Lung microvascular endothelial cell (primary cell): Measurements from ENCODE around the gene NFASC. TPM values are rescaled to one million over a fixed set of nuclear protein-coding genes. Genes with fewer than 3 reads are reported as not detected.

ENCODE experiments used
- DNase-seq, 2 donors: peaks; one replicate each; pipeline versions ENCODE4 v3.0.0 to v3.0.0-alpha.2; 2010; ENCODE audit warnings: low read depth in 2 of 2
- total RNA-seq: library from RNA; depleted of rRNA; stranded (reverse); fragments of >200 nt; gene quantifications from 2 replicates; pipeline ENCODE4 v1.2.1, GENCODE V29; 2014

The NFASC gene
- total RNA-seq, 1 donor from 2014 or later, result under 0.01 TPM

GRCh38 chr1:204927673-204928641, 57.3 kb downstream of the NFASC start:
- DNase-seq, result no peak

DNA sequence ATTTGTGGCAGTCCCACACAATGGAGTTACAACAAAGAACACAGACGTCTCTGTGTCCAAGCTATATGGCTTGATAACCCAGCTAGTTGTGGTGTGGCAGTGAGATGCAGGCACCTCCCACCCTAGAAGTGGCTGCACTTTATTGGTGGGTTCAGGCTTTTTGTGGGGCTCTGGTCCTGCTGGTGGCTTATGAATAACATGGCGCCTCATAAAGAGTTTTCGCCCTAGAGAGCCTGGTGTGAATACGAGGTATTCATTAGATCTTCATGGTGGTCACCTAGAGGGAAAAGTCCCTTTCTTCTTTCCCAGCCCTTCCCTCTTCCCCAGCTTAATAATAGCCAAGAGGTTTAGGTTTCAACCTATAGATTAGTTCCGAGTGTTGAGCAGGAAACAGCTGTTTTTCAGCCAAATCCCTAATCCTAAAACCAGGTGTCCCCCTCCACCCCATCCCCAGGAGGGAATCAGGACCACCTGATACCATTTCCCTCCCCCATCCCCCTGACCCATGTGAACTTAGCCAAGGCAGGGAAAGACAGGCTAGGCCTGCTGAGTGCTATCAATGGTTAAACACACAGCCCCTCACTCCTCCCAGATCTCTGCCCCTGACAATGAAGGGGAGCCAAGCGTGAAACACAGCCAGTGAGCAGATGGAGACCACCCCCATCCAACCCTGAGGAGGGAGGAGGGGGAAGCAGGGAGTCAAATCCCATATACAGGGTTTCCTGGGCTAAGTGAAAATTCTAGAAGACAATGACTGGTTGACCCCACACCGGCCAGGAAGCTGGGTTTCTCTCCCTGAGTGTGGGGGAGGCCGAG, 58.2 kb downstream of the NFASC start:
- DNase-seq, result no peak

DNA sequence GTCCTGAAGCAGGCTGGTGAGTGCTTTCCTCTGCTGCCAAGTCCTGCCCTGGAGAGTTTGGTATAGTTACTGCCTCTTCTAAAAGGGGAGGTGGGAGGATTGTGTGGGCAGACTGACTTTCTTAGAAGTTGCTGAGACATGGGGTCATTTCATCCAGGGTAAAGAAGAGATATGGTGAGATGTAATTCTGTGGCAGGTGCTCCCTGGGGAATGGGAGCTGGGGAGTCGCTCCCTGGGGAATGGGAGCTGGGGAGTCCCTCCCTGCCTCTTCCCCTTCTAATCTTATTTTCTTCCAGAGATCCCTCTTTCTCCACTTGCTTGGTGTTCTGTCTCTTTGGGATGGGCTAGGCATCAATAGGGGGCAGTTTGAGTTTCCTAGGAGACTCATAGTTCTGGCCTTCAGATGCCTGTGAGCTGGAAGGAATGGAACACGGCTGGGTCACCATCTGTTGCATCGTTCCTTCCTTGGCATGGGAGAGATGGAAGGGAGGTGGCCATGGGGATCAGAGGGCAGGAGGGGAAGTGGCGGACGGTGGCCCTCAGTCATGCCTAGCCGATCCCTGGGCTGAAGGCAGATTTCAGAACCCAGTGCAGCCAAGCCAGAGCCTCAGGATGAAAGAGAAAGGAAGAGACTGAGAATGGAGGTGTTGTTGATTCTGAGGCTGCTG, 59.0 kb downstream of the NFASC start:
- no peak for DNase-seq

DNA sequence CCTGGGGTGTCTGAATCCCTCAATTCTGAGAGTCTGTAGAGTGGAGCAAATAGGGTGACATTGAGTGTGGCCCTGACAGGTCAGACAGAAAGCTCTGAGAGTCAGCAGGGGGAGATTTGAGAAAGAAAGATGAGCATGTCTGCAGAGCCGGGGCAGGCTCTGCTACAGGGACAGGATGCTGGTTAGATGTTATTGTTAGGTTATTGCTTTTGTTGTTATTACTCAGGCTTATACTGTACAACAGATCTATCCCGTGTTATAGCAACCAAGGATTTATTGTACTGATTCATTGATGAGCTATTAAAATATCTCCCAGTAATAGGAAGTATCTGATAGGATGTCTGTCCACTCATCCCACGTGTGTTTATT, 59.5 kb downstream of the NFASC start:
- no peak for DNase-seq

DNA sequence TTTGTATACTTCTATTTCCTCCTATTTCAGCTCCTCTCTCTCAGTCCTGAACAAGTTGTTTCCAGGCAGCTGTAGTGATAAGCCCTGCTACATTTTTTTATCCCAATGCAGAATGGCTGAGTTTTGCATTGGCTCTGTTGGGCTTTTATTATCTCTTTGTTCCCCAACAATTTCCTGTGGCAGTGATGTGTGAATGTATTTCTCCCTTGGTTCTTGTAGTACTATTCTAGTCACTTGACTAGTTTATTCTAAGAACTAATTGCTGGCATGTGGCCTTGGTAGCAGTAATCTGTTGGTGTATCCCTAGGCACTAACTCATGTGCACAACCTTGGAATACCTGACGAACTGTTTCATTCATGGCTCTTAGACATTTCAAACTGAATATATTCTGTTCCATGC, 60.7 kb downstream of the NFASC start:
- no peak for DNase-seq

DNA sequence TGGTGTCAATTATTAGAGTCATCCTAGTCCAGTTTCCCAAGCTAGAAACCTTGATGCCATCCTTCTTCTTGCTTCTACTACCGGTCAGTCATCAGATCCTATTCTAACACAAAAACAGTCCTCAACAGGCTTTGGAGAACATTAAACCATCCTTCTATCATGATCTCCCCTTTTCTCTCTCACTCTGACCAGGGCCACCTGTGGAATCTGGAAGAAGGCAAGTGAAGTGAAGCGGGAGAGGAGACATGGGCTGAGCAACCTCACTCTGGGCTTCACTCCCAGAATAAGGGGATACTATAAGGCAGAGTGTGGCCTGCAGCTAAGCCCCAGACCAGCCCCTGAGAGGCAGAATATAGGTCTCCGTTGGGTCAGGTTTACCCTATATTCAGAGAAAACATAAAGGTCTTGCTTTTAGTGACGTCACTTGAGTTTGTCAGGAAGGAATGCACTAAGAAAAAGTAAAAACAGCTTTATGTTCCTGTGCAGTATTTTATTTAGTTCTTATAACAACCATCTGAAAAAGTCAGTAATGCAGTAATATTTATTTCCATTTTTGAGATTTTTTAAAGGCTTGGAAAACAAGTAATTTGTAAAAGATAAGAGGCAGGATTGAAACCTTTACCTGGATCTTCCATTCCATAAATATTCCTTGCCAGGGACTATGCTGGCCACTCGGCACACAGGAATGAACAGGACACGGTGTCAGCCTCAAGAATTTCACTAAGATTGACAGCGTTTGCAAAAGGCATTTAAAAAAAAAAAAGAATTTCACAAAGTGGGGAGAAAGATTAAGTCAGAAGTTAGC, 61.3 kb downstream of the NFASC start:
- DNase-seq, result no peak

GRCh38 chr1:204932573-204932909, 61.9 kb downstream of the NFASC start:
- no peak for DNase-seq

DNA sequence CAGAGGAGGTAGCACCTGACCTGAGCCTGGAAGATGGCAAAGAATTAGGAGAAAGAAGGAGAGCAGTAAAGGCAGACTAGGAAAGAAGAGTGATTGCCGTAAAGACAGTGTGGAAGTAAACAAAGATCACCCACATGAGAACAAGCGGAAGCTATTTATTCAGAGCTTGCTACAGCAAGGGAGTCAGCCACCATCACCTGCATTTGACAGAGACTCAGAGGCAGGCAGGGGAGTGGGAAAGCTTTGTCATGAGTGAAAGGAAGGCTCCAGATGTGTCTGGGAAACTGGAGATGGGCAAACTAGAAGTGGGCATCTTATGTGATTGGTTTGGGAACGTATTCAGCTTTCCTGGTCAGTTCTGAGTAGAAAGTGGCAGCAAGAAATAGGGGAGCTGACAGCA, 64.5 kb downstream of the NFASC start:
- no peak for DNase-seq

DNA sequence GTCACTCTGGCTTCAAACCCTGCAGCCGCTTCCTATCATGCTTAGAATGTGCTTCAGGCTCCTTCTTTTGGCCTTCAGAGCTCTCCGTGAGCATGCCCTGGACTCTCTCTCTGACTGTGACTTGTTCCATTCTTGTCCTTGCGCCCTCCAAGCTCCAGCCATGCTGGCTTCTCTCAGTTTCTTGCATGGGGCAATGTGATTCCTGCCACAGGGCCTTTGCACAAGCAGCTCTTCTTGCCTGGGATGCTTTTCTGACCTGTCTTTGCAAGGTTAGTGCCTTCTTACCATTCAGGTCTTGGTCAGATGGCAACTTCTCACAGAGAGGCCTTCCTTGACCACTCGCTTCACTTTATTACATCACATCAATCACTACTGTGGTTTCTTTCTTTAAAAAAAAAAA, 66.1 kb downstream of the NFASC start:
- DNase-seq, result no peak

GRCh38 chr1:204937901-204938300, 67.2 kb downstream of the NFASC start:
- no peak for DNase-seq

DNA sequence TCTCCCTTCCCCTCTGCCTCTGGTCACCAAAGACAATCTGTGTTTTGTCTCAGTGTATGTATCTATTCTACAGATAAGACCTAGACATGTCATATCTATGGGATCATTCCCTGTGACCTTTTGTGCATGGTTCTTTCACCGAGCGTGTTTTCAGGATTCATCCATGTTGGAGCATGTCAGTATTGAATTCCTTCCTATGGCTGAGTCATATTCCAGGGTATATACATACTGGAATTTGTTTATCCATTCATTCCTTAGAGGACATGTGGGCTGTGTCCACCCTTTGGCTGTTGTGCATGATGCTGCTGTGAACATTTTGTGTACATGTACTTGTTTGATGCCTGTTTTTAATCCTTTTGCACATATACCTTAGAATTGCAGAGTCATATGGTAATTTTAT, 69.9 kb downstream of the NFASC start:
- DNase-seq, result no peak

DNA sequence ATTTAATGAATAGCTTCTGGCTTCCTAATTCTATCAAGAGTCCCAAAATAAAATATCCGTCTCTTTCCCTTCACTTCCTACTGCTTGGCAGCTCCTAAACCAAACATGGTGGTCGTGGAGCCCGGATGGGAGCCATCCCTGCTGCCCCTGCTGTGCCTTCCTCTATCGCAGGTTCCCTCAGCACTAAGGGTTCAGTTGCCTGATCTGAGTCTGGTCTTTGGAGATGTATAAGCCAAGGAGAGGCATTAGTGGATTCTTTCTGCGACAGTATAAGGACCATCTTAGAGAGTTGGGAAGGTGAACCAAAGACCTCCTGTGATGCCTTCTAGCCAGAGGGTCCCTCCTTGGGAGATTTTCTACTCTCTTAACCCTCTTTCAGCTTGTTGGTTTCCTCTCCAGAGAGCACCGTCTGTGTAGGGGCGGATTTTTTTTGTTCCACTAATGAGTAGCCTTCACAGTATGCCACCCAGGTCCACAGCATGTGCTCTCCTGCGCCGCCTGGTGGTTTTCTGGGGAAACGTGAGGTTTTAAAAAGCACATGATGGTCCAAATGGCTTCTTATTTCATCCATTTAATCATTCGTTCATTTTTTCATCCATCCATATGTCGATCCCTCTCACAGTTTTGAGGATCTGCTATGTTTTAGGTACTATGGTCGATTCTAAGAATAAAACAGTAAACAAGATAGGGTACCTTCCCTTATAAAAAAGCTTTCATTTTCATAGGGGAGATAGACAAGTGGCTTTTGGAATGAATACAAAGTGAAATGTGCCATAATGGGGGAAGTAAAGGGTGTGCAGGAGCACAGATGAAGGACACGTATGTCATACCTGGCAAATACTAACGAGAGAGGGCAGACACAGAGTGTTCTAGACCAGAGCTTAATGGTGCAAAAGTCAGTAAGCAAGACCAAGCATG, 71.0 kb downstream of the NFASC start:
- peak; percentile 51 to 75 for DNase-seq

DNA sequence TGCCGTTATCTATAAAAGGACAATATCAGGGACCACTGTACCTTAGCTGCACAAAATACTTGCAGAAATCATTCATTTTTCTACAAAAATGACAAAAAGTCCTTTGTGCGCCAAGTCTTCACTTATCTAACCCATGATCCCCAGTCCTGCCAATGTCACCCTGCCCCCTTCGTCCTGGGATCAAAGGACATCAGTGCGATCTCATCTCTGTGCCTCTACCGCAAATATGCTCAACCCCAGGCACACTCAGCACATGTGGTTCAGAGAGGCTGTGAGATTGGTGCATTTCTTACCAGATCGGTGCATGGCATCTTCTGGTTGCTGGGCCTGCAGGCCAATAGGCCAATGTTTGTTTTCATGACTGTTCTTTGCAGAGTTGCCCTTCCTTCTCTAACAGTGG, 72.8 kb downstream of the NFASC start:
- DNase-seq, result no peak

GRCh38 chr1:204944662-204945061, 74.0 kb downstream of the NFASC start:
- no peak for DNase-seq

GRCh38 chr1:204945565-204945977, 74.9 kb downstream of the NFASC start:
- no peak for DNase-seq

GRCh38 chr1:204946640-204947039, 76.0 kb downstream of the NFASC start:
- DNase-seq, result no peak

DNA sequence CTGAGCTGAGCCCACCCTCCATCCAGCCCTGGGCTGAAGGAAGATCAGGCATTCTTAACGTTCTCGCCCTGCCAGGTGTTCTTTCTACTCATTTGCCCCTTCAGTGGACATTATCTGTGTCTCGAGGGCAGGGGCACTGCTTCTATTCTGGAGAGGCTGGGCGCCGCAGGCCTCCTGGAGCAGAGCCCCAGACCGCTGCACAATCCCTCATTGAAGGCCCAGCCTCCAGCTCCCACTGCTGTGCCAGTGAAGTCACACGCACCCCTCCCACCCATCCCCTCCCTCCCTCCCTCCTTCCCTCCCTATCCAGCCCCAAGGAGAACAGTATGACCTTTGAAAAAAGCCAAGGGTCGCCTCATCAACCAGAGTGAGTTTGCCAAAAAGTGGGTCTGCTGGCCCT, 76.7 kb downstream of the NFASC start:
- no peak for DNase-seq

- DNase-seq, result no peak
Observed at GRCh38 chr1:204947747-204948146, 77.1 kb downstream of the NFASC start.

DNA sequence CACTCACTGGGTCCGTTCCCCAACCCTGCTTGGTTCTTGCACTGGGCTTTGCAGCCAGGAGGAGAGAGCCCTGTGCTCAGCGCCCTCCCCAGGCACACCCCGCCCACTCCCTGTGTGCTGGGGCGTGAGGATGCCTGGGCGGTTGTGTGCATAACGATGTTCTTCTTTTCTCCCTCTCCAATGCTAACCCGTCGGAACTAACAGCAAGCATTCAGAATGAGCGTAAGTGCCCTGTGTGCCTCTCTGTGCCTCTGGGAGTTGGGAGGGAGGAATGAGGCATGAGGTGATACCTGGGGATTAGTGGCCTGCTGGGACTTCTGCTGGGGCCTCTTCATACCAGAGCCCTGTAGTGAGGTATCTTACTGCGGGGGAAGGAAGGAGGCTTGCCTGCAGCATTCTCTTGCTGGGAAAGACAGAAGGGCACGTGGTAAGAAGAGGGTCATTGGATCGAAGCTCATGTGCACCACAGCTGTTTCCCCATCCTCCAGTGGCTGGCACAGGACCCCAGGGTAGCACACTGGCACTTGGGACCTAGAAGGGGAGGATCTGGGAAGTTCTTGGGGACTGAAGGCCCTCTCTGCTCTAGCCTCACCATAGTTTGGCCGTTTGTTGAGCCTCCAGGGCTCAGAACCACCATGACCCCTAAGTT, 79.8 kb downstream of the NFASC start:
- DNase-seq, result no peak
